ENCODE measurements around the gene ARID5B.

- TF ChIP-seq CTCF (IDR thresholded peaks at IDR 0.05; ENCODE audit: poor library complexity, severe bottlenecking) (no peak), POLR2AphosphoS5 (IDR thresholded peaks at IDR 0.05) (peak; percentile 49)
Observed at GRCh38 chr10:62004042-62004441, 102.5 kb downstream of the ARID5B start.

All from neural cell (in vitro differentiated cells).